ENCODE results near the gene CLDN8.

DNA sequence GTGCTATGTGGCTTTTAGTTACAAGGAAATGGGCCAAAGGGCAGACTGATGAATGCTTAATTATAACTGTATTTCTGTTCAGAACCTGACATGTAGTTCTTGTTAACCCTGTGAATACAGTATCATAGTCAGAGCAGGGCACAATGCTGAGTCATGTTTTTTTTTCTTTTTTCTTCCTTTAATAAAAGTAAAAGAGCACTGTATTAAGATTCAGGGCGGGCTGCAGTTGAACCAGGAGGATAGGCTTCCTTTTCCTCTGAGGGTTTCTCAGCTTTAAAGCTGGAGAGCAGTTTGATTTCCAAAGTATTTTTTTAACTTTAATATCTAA is 8.7 kb downstream of the CLDN8 start:
- TF ChIP-seq, protein P1, sequence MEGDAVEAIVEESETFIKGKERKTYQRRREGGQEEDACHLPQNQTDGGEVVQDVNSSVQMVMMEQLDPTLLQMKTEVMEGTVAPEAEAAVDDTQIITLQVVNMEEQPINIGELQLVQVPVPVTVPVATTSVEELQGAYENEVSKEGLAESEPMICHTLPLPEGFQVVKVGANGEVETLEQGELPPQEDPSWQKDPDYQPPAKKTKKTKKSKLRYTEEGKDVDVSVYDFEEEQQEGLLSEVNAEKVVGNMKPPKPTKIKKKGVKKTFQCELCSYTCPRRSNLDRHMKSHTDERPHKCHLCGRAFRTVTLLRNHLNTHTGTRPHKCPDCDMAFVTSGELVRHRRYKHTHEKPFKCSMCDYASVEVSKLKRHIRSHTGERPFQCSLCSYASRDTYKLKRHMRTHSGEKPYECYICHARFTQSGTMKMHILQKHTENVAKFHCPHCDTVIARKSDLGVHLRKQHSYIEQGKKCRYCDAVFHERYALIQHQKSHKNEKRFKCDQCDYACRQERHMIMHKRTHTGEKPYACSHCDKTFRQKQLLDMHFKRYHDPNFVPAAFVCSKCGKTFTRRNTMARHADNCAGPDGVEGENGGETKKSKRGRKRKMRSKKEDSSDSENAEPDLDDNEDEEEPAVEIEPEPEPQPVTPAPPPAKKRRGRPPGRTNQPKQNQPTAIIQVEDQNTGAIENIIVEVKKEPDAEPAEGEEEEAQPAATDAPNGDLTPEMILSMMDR (IDR thresholded peaks at IDR 0.05; ENCODE audit: low read depth, low read length, poor library complexity, severe bottlenecking) = no peak
- TF ChIP-seq EZH2phosphoT487 (IDR thresholded peaks at IDR 0.05; ENCODE audit: borderline replicate concordance, low read length) = no peak

All from DOHH2 (cell line).